CD14-positive monocyte (primary cell): ENCODE results near the gene GRAMD2B. TPM values are rescaled to one million over a fixed set of nuclear protein-coding genes. Genes with fewer than 3 reads are reported as not detected.

Experiments
- DNase-seq, 3 donors: peaks; one replicate each; pipeline ENCODE4 v3.0.0-alpha.2; 2011 to 2022
- H2AFZ ChIP-seq: 2 replicates; pipeline ENCODE4 v1.6.0; 2012; ENCODE audit warnings: mild to moderate bottlenecking, low read depth, low read length, inconsistent platforms; ENCODE audit not compliant: insufficient read depth, poor library complexity, severe bottlenecking
- H3K27ac ChIP-seq, 2 donors: 1 replicate in 1 of 2; 2 replicates in 1 of 2; pipeline ENCODE4 v1.5.1; 2012 to 2013; ENCODE audit warnings: low read length in 2 of 2, control low read depth in 1 of 2, inconsistent platforms in 1 of 2, low read depth in 1 of 2, mild to moderate bottlenecking in 1 of 2
- H3K27me3 ChIP-seq, 2 donors: one replicate each; pipeline versions ENCODE4 v1.6.0 to v1.6.1; 2011 to 2013; ENCODE audit warnings: low read length in 2 of 2; ENCODE audit not compliant: control insufficient read depth in 2 of 2, insufficient read depth in 2 of 2
- H3K36me3 ChIP-seq, 2 donors: replicated peaks in 1 of 2; 1 replicate in 1 of 2; 2 replicates in 1 of 2; pipeline versions ENCODE4 v1.5.1 to v1.6.1; 2012 to 2013; ENCODE audit warnings: low read length in 2 of 2, control low read depth in 1 of 2, inconsistent platforms in 1 of 2, mild to moderate bottlenecking in 1 of 2; ENCODE audit not compliant: insufficient read depth in 2 of 2, control insufficient read depth in 1 of 2
- H3K4me1 ChIP-seq, 2 donors: 1 replicate in 1 of 2; 2 replicates in 1 of 2; pipeline versions ENCODE4 v1.5.1 to v1.6.1; 2012 to 2013; ENCODE audit warnings: low read length in 2 of 2, control low read depth in 1 of 2, inconsistent platforms in 1 of 2, mild to moderate bottlenecking in 1 of 2, moderate library complexity in 1 of 2; ENCODE audit not compliant: insufficient read depth in 2 of 2, control insufficient read depth in 1 of 2
- H3K4me2 ChIP-seq: replicated peaks from 2 replicates; pipeline ENCODE3; 2012; ENCODE audit warnings: low read length, moderate library complexity, mild to moderate bottlenecking; ENCODE audit not compliant: poor library complexity, severe bottlenecking; ENCODE audit errors: extremely low read depth
- H3K4me3 ChIP-seq, 3 experiments: fragments of 200-600 bp in 1 of 3; sonication (generic) in 1 of 3; replicated peaks in 1 of 3; 1 replicate in 2 of 3; 2 replicates in 1 of 3; pipeline ENCODE4 v1.5.1; 2011 to 2013; ENCODE audit warnings: low read length in 3 of 3, mild to moderate bottlenecking in 3 of 3, control low read depth in 2 of 3, low read depth in 2 of 3, inconsistent platforms in 1 of 3, moderate library complexity in 1 of 3
- H3K79me2 ChIP-seq: 2 replicates; pipeline ENCODE4 v1.6.0; 2012; ENCODE audit warnings: mild to moderate bottlenecking, control low read depth, inconsistent platforms, low read length, moderate library complexity; ENCODE audit not compliant: insufficient read depth
- H3K9ac ChIP-seq: 2 replicates; pipeline ENCODE4 v1.6.0; 2017; ENCODE audit warnings: low read length, mild to moderate bottlenecking; ENCODE audit not compliant: insufficient read depth, poor library complexity, severe bottlenecking
- H3K9me3 ChIP-seq, 2 donors: replicated peaks in 1 of 2; 1 replicate in 1 of 2; 2 replicates in 1 of 2; pipeline versions ENCODE4 v1.5.1 to v1.6.1; 2012 to 2013; ENCODE audit warnings: low read length in 2 of 2, control low read depth in 1 of 2; ENCODE audit not compliant: control insufficient read depth in 1 of 2, insufficient read depth in 1 of 2
- H4K20me1 ChIP-seq: 2 replicates; pipeline ENCODE4 v1.6.0; 2012; ENCODE audit warnings: mild to moderate bottlenecking, low read length, control low read depth, moderate library complexity; ENCODE audit not compliant: insufficient read depth
- H3K27ac Mint-ChIP-seq, 7 donors: one replicate each; pipeline ENCODE4 v1.8.0; 2020; ENCODE audit warnings: mild to moderate bottlenecking in 7 of 7, mixed read lengths in 7 of 7, moderate library complexity in 6 of 7, inconsistent platforms in 2 of 7
- H3K27me3 Mint-ChIP-seq, 3 donors: one replicate each; pipeline ENCODE4 v1.8.0; 2021 to 2022; ENCODE audit warnings: low read depth in 3 of 3, mild to moderate bottlenecking in 3 of 3, mixed read lengths in 3 of 3, moderate library complexity in 3 of 3, inconsistent platforms in 1 of 3
- H3K36me3 Mint-ChIP-seq, 2 donors: one replicate each; pipeline ENCODE4 v1.8.0; 2020; ENCODE audit warnings: mixed read lengths in 2 of 2, inconsistent platforms in 1 of 2, mild to moderate bottlenecking in 1 of 2
- H3K4me1 Mint-ChIP-seq: one replicate; pipeline ENCODE4 v1.8.0; 2020; ENCODE audit warnings: mild to moderate bottlenecking, mixed read lengths
- H3K4me3 Mint-ChIP-seq, 2 donors: one replicate each; pipeline ENCODE4 v1.8.0; 2020; ENCODE audit warnings: mild to moderate bottlenecking in 2 of 2, mixed read lengths in 2 of 2, moderate library complexity in 1 of 2
- H3K9me3 Mint-ChIP-seq, 7 donors: one replicate each; pipeline ENCODE4 v1.8.0; 2020 to 2022; ENCODE audit warnings: mixed read lengths in 7 of 7, mild to moderate bottlenecking in 6 of 7, moderate library complexity in 6 of 7, inconsistent platforms in 2 of 7
- whole genome bisulfite sequencing: methylation state at CpG from one replicate; pipeline ENCODE4 v1.1.5; 2013; ENCODE audit warnings: missing lambda C conversion rate; ENCODE audit not compliant: insufficient coverage; 5-methylcytosine and 5-hydroxymethylcytosine counted together
- intact Hi-C, 2 donors: fragments of 100-400 bp; cut with micrococcal nuclease; formaldehyde crosslinking; loops; one replicate each; pipeline versions ENCODE4 v1.15.0 to v1.15.1; 2023
- polyA plus RNA-seq, 3 donors: library from polyadenylated mRNA; depleted of rRNA in 1 of 3; unstranded in 2 of 3; stranded (reverse) in 1 of 3; fragments of 300-500 nt in 2 of 3; fragments of >200 nt in 1 of 3; fragmentation: Illumina TruSeq in 2 of 3; gene quantifications; 1 replicate in 2 of 3; 2 replicates in 1 of 3; pipeline ENCODE4 v1.2.3, GENCODE V29; 2012 to 2021
- TF ChIP-seq, protein P1 (sequence below): fragments of 200-600 bp; IDR thresholded peaks from one replicate; pipeline ENCODE4 v1.8.0; 2022; ENCODE audit warnings: antibody characterized with exemption, mild to moderate bottlenecking

GRAMD2B gene
- polyA plus RNA-seq, 3 donors: 0.79 to 1.2 (median 1.1) TPM

DNA sequence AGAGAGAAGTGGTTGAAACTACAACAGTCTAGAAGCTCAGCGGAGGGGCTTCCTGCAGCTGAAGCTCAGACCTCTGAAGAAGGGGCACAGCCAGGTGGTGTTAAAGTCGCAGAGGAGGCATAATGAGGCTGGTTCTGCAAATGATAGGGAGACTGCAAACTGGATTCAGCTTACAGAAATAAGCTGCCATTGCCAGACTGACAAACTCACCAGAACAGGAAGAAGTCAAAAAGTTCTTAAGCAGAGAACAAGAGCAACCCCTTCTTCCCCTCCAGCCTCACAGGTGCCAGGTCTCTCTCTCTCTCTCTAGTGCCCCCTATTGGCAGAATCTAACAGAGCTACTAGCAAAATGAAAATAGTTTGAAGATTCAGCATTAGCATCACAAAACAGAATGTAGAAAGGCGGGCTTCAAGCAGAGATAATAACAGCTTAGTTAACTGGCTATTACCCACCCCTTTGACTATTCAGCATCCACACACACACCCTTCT lies 76.7 kb downstream of the GRAMD2B start:
- H3K9ac ChIP-seq: no peak overlapping the region
- H3K27me3 Mint-ChIP-seq: peaks cover 0 to 2% (median 1%) of the 10 kb centered on the region in 3 donors
- H4K20me1 ChIP-seq: no peaks in the 10 kb centered on the region
- H3K4me3 ChIP-seq: no peak overlapping the region
- peak in 2 of 3 donors; percentile 3 to 8 for DNase-seq
- no peaks in the 10 kb centered on the region for H3K27me3 ChIP-seq
- H3K9me3 ChIP-seq: no peaks in the 10 kb centered on the region
- no peak overlapping the region for H3K4me3 Mint-ChIP-seq
- intact Hi-C loops: no loop called here
- no peaks in the 10 kb centered on the region for H3K79me2 ChIP-seq
- H2AFZ ChIP-seq: no peak overlapping the region
- no peaks in the 10 kb centered on the region for H3K36me3 Mint-ChIP-seq
- no peak overlapping the region for H3K27ac Mint-ChIP-seq
- H3K9me3 Mint-ChIP-seq: peaks cover 0 to 2% (median 0%) of the 10 kb centered on the region in 7 donors
- no peaks in the 10 kb centered on the region for H3K36me3 ChIP-seq
- TF ChIP-seq, protein P1, sequence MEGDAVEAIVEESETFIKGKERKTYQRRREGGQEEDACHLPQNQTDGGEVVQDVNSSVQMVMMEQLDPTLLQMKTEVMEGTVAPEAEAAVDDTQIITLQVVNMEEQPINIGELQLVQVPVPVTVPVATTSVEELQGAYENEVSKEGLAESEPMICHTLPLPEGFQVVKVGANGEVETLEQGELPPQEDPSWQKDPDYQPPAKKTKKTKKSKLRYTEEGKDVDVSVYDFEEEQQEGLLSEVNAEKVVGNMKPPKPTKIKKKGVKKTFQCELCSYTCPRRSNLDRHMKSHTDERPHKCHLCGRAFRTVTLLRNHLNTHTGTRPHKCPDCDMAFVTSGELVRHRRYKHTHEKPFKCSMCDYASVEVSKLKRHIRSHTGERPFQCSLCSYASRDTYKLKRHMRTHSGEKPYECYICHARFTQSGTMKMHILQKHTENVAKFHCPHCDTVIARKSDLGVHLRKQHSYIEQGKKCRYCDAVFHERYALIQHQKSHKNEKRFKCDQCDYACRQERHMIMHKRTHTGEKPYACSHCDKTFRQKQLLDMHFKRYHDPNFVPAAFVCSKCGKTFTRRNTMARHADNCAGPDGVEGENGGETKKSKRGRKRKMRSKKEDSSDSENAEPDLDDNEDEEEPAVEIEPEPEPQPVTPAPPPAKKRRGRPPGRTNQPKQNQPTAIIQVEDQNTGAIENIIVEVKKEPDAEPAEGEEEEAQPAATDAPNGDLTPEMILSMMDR: peak; percentile 43
- 70% methylated on average over 3 of the region's 3 CpGs for WGBS
- H3K4me1 Mint-ChIP-seq: no peaks in the 10 kb centered on the region
- H3K4me1 ChIP-seq: no peaks in the 10 kb centered on the region
- no peak overlapping the region for H3K4me2 ChIP-seq
- no peak overlapping the region for H3K27ac ChIP-seq

DNA sequence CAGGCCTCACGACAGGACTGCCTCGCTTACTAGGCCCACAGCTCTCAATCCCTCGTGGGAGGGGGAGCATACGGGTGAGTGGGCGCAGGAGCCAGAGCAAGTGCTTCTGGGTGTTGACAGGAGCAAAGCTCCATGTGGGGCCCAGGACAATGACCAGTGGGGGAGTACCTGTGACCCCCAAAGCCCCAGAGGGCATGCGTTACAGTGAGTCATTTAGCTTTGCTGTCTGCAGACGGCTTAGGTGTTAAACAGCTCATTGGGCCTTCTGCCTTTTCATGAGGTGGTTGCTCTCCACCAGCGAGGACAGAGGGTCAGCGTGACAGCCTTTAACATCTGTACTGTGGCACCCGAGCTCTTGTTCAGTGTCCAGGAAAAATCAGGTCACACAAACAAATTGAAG lies 78.2 kb downstream of the GRAMD2B start:
- H3K36me3 Mint-ChIP-seq: no peaks in the 10 kb centered on the region
- H3K27me3 ChIP-seq: no peaks in the 10 kb centered on the region
- TF ChIP-seq, protein P1: no peak
- H3K4me1 Mint-ChIP-seq: no peaks in the 10 kb centered on the region
- no peak overlapping the region for H3K9ac ChIP-seq
- H3K4me3 Mint-ChIP-seq: no peak overlapping the region
- DNase-seq: no peak
- 94% methylated on average over 10 of the region's 10 CpGs for WGBS
- H3K27ac Mint-ChIP-seq: no peak overlapping the region
- no peak overlapping the region for H3K27ac ChIP-seq
- H3K4me2 ChIP-seq: no peak overlapping the region
- peaks cover 0 to 2% (median 1%) of the 10 kb centered on the region in 3 donors for H3K27me3 Mint-ChIP-seq
- H3K9me3 ChIP-seq: no peaks in the 10 kb centered on the region
- H3K79me2 ChIP-seq: no peaks in the 10 kb centered on the region
- H3K4me1 ChIP-seq: no peaks in the 10 kb centered on the region
- H3K9me3 Mint-ChIP-seq: peaks cover 0 to 2% (median 0%) of the 10 kb centered on the region in 7 donors
- no peak overlapping the region for H2AFZ ChIP-seq
- H4K20me1 ChIP-seq: no peaks in the 10 kb centered on the region
- H3K4me3 ChIP-seq: no peak overlapping the region
- H3K36me3 ChIP-seq: no peaks in the 10 kb centered on the region
- intact Hi-C loops: no loop called here
